T-helper 2 cell (primary cell): ENCODE results near the gene SLC6A17.

Experiments
- DNase-seq, 5 experiments: peaks; one replicate each; pipeline versions ENCODE4 v3.0.0 to v3.0.0-alpha.2; 2012 to 2022

The SLC6A17 gene

DNA sequence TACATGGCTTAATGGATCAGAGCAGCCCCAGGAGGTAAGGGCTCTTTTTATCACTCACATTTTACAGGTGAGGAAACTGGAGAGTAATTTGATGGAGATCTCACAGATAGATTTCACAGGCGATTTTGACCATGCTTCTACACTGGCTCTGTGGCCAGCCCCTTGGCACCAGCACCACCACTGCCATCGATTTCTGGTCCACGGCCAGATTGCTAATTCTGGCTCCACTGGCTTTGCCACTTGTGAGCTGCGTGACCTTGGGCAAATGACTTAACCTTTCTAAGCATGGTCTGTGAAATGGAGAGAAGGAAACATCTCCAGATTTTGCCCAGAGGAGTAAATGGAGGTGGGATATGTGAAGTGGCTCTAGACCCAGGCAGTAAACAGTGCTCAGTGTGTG lies 92.4 kb downstream of the SLC6A17 start:
- DNase-seq = no peak

DNA sequence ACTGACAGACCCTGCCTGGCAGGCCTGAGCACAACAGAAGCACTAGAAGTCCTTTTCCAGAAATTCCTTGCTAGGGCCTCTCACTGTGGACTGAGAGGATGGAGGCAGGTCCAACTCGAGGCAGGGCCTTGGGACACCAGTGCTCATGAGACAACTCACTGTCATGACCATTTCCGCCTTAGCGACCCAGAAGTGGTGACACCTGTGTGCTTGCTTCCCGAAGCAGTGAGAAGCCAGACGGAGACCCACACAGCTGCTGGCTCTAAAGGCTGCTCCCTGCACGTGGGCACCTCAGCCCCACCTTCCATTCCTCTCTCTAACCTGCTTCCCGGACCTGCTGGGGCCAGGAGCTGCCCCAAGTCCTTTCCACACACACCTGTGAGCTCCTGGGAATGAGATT lies 92.9 kb downstream of the SLC6A17 start:
- no peak for DNase-seq

DNA sequence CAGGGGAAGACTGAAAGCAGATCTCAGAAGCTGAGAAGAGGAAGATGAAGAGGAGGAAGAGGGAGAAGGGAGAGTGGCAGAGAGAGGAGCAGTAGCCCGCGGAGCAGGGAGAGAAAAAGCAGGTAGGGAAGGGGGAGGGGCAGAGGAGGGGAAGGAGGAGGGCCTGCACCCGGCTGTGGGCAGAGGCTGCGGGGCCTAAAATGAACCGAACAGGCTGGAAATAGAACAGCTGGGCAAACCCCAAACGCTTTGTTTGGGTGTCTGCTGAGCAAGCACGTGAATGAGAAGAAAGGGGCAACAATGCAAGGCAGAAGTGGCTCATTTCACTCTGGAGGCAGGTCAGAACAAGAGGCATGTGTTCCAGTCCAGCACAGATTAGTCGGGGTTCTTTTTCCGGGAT lies 93.3 kb downstream of the SLC6A17 start:
- no peak for DNase-seq

DNA sequence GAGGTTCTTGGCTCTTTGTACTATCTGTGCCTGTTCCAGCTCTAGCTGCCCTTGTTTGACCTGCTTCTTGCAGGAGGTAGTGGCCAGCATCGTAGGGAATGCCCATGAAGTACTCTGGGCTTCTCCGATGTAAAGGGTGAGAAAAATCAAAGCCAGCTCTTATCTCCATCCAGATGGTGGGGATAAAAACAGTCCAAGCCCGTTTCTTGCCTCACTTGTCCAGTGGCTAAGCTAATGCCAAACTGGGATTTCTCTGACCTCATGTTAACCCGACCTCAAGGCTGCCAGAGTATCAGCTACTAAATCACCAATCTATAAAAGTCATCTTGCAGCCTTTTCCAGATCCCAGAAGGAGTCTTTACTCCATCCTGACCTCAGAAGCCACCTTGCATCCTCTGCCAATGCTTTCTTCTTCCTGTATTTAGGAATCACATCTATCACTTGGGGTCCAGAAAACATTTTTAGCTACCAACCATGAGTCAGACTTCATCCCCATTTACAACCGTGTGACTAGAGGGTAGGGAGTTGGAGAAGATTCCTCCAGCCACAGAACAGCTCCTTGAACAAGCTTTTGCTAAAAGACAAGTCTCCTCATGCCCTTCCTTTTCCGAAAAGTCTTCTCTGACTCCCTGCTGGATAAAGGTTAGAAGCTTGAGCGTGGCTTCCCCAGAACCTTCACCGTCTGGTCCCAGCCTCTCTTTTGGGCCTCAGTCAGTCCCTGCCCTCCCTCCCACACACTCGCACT lies 95.8 kb downstream of the SLC6A17 start:
- no peak for DNase-seq

DNA sequence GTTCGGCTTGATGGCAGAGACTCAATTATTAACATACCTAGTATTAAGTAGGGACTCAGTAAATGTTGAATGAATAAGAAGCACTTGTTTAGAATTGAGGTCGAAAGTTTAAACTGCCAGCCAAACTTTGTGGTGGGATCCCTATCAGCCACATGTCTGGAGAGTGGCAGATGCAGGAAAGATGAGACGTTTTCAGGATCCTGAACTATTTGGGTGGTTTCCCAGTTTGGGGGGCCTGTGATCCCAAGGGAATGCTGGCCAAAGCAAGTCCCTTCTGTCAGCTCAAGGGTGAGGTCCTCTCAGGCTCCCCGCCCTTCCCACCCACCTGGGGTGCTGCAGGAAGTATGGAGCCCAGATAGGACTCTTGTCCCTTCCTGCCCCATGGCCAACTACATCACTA lies 98.5 kb downstream of the SLC6A17 start:
- no peak for DNase-seq

DNA sequence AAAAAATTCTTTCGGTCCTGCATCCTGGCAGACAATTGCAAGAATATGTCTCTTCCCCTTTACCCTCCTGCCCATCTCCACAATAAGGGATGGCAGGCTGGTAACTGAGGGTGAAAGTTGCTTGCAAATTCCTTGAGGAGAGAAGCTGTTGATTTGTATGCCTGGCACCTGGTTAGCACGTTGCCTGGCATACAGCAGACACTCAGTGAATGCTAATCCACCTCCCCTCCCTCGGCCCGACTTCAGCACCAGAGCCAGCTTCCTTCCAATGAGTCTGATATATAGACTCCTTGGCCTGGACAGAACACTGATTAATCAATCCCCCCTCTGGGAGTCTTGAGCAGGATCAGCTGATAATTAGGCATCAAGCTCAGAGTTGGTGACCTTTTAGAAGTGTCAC lies 99.0 kb downstream of the SLC6A17 start:
- no peak for DNase-seq

DNA sequence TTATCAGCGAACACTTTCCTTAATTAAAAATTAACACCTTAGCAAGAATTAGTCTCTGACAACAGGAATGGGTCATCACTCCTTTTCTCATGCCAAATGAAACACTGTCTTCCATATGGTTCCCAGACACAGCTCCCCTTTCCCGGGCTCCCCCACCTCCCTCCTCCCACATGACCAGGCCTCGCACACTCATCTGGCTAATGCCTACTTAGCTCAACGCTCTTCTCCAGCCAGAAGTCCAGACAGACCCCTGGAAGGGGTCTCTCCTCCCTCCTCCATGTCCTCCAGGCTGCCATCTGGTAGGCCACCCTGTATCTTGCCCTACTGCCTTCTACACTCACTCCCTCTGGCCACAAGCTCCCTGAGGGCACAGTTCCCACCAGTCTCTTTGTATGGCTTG lies 99.7 kb downstream of the SLC6A17 start:
- no peak for DNase-seq

DNA sequence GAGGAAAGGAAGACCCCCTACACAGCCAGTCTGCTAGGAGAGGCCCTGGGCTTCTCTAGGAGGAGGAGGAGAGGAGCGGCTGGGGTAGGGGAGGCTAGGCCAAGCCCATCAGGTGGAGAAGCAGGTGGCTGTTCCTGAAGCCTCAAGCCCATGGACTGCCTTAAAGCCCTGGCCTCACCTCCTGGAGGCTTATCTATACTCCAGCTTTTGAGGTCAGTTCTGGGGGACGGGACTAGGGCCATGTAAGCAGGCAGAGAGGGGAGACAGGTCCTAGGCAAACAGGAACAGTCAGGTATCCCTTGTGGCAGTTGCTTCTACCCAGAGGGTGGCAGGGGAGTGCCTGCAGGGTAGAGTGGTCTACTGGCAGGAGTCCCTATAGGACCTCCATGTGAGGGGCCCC lies 100.5 kb downstream of the SLC6A17 start:
- DNase-seq = no peak
